ENCODE data around the gene CEP72. TPM values are rescaled to one million over a fixed set of nuclear protein-coding genes. Genes with fewer than 3 reads are reported as not detected.
A peak's percentile ranks its signal among the peaks of the same experiment; 100 is the strongest.
"Not testable (repeated sequence)": the region's sequence is repeated elsewhere in the genome, so short reads cannot be mapped to it uniquely, and the experiment has no call there.

CEP72 gene
- total RNA-seq, 1 experiment from 2014 or later, result 16.4 TPM

DNA sequence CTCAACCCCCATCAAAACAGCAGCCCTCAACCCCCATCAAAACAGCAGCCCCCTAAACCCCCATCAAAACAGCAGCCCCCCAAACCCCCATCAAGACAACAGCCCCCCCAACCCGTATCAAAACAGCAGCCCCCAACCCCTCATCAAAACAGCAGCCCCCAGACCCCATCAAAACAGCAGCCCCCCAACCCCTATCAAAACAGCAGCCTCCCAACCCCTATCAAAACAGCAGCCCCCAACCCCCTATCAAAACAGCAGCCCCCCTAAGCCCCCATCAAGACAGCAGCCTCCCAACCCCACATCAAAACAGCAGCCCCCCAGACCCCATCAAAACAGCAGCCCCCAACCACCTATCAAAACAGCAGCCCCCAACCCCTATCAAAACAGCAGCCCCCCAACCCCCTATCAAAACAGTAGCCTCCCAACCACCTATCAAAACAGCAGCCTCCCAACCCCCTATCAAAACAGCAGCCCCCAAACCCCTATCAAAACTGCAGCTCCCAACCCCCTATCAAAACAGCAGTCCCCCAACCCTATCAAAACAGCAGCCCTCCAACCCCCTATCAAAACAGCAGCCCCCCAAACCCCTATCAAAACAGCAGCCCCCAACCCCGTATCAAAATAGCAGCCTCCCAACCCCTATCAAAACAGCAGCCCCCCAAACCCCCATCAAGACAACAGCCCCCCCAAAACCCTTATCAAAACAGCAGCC is 79.8 kb downstream of the CEP72 start:
- H3K4me3 Mint-ChIP-seq (ENCODE audit: unreplicated experiment), result peak overlapping the region; percentile 38
- H3K27me3 Mint-ChIP-seq (ENCODE audit: insufficient read depth, unreplicated experiment), result peaks cover 8% of the 10 kb centered on the region
- no peaks in the 10 kb centered on the region for H3K9me3 Mint-ChIP-seq (ENCODE audit: unreplicated experiment)
- H3K27ac Mint-ChIP-seq (ENCODE audit: low read depth, unreplicated experiment), result no peak overlapping the region
- no peaks in the 10 kb centered on the region for H3K4me1 Mint-ChIP-seq (ENCODE audit: insufficient read depth, unreplicated experiment)
- no TSS peak for BruUV-seq (replicated peaks)
- TF ChIP-seq, protein P1, sequence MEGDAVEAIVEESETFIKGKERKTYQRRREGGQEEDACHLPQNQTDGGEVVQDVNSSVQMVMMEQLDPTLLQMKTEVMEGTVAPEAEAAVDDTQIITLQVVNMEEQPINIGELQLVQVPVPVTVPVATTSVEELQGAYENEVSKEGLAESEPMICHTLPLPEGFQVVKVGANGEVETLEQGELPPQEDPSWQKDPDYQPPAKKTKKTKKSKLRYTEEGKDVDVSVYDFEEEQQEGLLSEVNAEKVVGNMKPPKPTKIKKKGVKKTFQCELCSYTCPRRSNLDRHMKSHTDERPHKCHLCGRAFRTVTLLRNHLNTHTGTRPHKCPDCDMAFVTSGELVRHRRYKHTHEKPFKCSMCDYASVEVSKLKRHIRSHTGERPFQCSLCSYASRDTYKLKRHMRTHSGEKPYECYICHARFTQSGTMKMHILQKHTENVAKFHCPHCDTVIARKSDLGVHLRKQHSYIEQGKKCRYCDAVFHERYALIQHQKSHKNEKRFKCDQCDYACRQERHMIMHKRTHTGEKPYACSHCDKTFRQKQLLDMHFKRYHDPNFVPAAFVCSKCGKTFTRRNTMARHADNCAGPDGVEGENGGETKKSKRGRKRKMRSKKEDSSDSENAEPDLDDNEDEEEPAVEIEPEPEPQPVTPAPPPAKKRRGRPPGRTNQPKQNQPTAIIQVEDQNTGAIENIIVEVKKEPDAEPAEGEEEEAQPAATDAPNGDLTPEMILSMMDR (IDR thresholded peaks at IDR 0.05; ENCODE audit: unreplicated experiment), result no peak
- intact Hi-C loops (cut with micrococcal nuclease), result no loop called here
- ChIA-PET POLR2A (no interaction called here), CTCF (interaction anchor here (0.7 kb wide), 1 partner anchor 20 kb away, joined by 3 read pairs; no protein-coding TSS in a partner anchor)
- DNase-seq (ENCODE audit: unreplicated experiment), result no peak
- no peaks in the 10 kb centered on the region for H3K36me3 Mint-ChIP-seq (ENCODE audit: insufficient read depth, unreplicated experiment)

DNA sequence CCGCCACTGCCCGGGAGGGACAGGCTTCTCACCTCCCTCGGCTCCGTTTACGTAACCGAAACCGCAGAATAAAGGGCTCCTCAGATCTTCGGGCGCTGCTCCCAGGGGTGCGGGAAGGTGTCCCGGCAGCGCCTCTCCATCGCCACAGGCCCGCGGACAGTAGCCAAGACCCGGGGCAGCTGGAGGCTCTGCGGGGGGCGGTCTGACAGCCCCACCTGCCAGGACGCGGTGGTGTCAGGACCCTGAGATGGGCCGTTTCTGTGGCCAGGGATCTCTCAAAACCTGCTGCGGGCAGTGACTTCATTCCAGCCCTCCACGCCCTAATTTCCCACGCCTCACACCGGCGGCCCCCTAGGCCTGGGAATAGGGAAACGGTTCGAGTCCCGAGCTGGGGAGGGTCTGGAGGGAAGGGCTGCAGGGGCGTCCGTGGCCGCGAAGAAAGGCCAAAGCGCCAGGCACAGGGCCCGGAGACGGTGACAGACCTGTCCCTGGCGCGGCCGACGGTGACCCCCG is 80.4 kb downstream of the CEP72 start:
- H3K27ac Mint-ChIP-seq (ENCODE audit: low read depth, unreplicated experiment); H3K4me1 Mint-ChIP-seq (ENCODE audit: insufficient read depth, unreplicated experiment); H3K9me3 Mint-ChIP-seq (ENCODE audit: unreplicated experiment); POLR2A ChIA-PET; intact Hi-C loops (cut with micrococcal nuclease); BruUV-seq (replicated peaks); H3K36me3 Mint-ChIP-seq (ENCODE audit: insufficient read depth, unreplicated experiment): not testable (repeated sequence)
- Mint-ChIP-seq H3K27me3 (ENCODE audit: insufficient read depth, unreplicated experiment) (peaks cover 14% of the 10 kb centered on the region), H3K4me3 (ENCODE audit: unreplicated experiment) (peak overlapping the region; percentile 38)
- peak; percentile 28 for DNase-seq (ENCODE audit: unreplicated experiment)
- CTCF ChIA-PET, result interaction anchor here (0.7 kb wide), 2 partner anchors 15 to 21 kb away, joined by 3 read pairs; no protein-coding TSS in a partner anchor

DNA sequence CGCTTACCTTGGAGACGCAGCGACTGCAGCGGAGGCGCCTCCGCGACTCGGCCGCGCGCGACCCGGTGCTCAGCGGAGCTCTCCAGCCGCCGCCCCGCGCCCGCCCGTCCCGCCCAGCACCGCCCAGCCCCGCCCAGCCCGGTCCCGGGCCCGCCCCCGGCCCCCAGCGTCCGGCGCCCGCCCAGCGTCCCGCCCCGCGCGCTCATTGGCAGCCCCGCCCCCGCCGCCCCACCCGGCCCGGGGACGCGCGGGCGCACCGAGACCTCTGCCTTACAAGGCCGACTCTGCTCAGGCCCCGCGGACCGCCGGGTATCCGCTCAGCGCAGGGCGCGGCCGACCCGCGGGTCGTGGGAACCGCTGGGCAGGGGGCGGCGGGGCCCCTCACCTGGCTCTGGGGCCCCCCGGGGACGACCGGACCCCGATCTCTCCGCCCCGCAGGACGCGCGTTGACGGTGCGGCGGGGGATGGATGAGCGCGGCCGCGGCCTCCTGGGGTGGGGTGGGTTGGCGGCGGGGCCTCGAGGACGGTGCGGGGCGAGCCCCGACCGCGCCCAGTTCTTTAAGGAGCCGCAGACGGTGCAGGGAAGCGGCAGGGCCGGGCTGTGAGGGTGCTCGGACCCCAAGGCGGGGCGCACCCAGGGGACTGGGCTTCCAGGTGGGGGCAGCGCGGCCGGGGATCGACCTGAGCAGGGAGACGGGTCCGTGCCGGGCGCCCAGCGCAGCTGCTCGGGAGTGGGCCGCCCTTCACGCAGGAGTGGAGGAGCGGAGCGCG is 81.3 kb downstream of the CEP72 start, which contains the start of gene TPPP:
Gene TPPP (minus strand): TSS at position 82 of the 771 bp plus-strand sequence. CDS start 15,292 bp downstream, outside the sequence.
- BruUV-seq (replicated peaks); H3K4me1 Mint-ChIP-seq (ENCODE audit: insufficient read depth, unreplicated experiment); H3K9me3 Mint-ChIP-seq (ENCODE audit: unreplicated experiment); H3K27ac Mint-ChIP-seq (ENCODE audit: low read depth, unreplicated experiment); POLR2A ChIA-PET; H3K36me3 Mint-ChIP-seq (ENCODE audit: insufficient read depth, unreplicated experiment); intact Hi-C loops (cut with micrococcal nuclease): not testable (repeated sequence)
- CTCF ChIA-PET, result interaction anchor here (0.6 to 0.7 kb wide), 2 partner anchors 16 to 220 kb away, joined by 3 read pairs; no protein-coding TSS in a partner anchor
- peaks cover 23% of the 10 kb centered on the region for H3K27me3 Mint-ChIP-seq (ENCODE audit: insufficient read depth, unreplicated experiment)
- DNase-seq (ENCODE audit: unreplicated experiment), result peak; percentile 63
- H3K4me3 Mint-ChIP-seq (ENCODE audit: unreplicated experiment), result peak within 1 kb of the TSS; percentile 38

DNA sequence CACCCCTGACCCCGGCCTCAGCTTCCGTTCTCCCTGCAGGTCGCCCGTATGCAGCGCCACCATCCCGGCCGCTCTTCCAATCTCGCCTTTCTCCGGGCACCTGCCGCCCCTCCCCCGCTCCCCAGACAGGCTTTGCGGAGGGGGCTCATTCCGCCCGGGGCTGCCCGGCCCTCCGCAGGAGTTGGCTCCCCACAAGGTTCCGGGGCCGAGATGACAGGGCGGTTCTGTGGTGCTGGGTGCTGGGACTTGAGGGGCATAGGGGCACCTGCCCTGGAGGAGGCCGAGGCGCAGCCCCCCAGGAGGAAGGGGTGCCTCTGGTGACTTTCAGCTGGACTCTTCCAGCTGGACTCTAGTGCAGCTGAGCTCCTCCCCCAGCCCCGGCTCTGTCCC is 81.9 kb downstream of the CEP72 start:
- CTCF ChIA-PET; DNase-seq (ENCODE audit: unreplicated experiment); H3K27ac Mint-ChIP-seq (ENCODE audit: low read depth, unreplicated experiment); POLR2A ChIA-PET; H3K4me3 Mint-ChIP-seq (ENCODE audit: unreplicated experiment); BruUV-seq (replicated peaks); H3K9me3 Mint-ChIP-seq (ENCODE audit: unreplicated experiment); H3K36me3 Mint-ChIP-seq (ENCODE audit: insufficient read depth, unreplicated experiment); H3K4me1 Mint-ChIP-seq (ENCODE audit: insufficient read depth, unreplicated experiment); intact Hi-C loops (cut with micrococcal nuclease): not testable (repeated sequence)
- peaks cover 29% of the 10 kb centered on the region for H3K27me3 Mint-ChIP-seq (ENCODE audit: insufficient read depth, unreplicated experiment)

DNA sequence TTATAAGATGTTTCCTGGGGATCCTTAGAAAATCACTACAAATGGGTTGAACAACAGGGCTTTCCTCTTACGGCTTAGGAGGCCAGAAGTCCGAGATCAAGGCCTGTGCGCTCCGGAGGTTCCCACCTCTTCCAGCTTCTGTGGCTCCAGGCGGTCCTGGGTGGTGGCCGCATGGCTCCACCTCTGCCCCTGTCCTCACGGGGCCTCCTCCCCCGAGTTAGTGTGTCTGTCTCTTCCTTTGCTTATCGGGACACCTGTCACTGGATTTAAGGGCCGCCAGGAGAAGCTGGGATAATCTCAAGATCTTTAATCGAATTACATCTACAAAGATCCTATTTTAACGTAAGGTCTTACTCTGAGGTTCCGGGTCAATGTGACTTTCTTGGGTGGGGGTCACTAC is 83.3 kb downstream of the CEP72 start:
- CTCF ChIA-PET; intact Hi-C loops (cut with micrococcal nuclease); POLR2A ChIA-PET; H3K4me3 Mint-ChIP-seq (ENCODE audit: unreplicated experiment); H3K36me3 Mint-ChIP-seq (ENCODE audit: insufficient read depth, unreplicated experiment); H3K27ac Mint-ChIP-seq (ENCODE audit: low read depth, unreplicated experiment); H3K4me1 Mint-ChIP-seq (ENCODE audit: insufficient read depth, unreplicated experiment); BruUV-seq (replicated peaks); H3K9me3 Mint-ChIP-seq (ENCODE audit: unreplicated experiment); DNase-seq (ENCODE audit: unreplicated experiment): not testable (repeated sequence)
- peaks cover 34% of the 10 kb centered on the region for H3K27me3 Mint-ChIP-seq (ENCODE audit: insufficient read depth, unreplicated experiment)

DNA sequence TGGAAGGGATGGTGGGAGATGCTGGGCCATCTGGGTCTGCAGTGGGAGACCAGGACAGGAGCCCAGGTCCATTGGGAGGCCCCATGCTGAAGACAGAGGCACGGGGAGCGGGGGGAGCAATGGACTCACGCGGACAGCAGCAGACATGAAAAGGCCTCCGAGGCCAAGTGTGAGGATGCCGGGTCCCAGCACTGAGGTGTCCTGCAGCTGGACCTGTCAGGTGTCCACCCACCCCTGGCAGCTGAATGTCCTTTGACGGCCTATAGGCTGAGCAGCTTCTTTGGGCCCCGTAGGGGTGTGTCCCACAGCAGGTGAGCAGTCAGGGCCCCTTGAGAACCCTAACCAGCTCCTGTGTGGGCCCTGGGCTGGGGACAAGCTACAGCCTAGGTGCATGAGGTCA is 84.1 kb downstream of the CEP72 start:
- H3K9me3 Mint-ChIP-seq (ENCODE audit: unreplicated experiment); H3K36me3 Mint-ChIP-seq (ENCODE audit: insufficient read depth, unreplicated experiment); H3K27ac Mint-ChIP-seq (ENCODE audit: low read depth, unreplicated experiment); POLR2A ChIA-PET; BruUV-seq (replicated peaks); H3K4me1 Mint-ChIP-seq (ENCODE audit: insufficient read depth, unreplicated experiment); CTCF ChIA-PET; intact Hi-C loops (cut with micrococcal nuclease); DNase-seq (ENCODE audit: unreplicated experiment); H3K4me3 Mint-ChIP-seq (ENCODE audit: unreplicated experiment): not testable (repeated sequence)
- peaks cover 34% of the 10 kb centered on the region for H3K27me3 Mint-ChIP-seq (ENCODE audit: insufficient read depth, unreplicated experiment)

DNA sequence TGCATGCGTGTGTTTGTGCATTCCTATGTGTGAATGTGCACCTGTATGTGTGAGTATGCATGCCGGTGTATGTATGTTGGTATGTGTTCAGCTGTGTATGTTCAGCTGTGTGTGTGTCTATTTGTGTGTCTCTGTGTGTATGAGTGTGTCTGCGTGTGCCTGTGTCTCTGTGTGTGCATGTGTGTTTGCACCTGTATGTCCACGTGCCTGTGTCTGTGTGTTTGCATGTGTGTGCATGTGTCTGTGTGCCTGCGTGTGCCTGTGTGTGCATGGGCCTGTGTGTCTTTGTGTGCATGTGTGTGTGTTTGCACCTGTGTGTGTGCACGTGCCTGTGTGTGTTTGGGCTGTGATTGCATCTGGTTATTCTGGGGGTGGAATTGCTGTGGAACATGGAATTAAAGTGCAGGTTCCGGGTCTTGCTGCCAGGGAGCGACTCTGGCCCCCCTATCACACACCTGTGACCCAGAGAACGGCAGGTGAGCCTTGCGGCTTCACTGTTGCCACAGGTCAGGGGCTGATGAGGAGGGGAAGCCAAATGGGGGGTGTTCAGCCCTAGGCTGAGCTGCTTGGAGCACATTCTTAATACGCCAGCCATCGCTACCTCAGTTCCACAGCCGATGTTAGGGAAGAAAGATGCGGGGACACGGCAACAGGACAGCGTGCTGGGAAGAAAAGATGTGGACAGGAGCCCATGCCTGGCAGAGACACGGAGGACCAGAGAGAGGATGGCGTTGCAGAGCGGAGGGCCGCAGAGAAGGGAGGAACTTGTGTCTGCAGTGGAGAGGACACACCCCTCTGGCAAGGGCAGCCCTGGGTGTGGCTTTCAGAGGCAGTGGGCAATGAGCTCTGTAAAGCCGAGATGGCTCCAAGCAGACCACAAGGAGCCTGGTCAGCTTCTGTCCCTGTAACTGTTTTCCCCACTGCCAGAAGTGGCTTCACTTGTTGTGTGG is 84.9 kb downstream of the CEP72 start:
- BruUV-seq (replicated peaks); H3K9me3 Mint-ChIP-seq (ENCODE audit: unreplicated experiment); H3K36me3 Mint-ChIP-seq (ENCODE audit: insufficient read depth, unreplicated experiment); intact Hi-C loops (cut with micrococcal nuclease); H3K4me1 Mint-ChIP-seq (ENCODE audit: insufficient read depth, unreplicated experiment); H3K4me3 Mint-ChIP-seq (ENCODE audit: unreplicated experiment); POLR2A ChIA-PET; H3K27ac Mint-ChIP-seq (ENCODE audit: low read depth, unreplicated experiment); DNase-seq (ENCODE audit: unreplicated experiment): not testable (repeated sequence)
- peaks cover 34% of the 10 kb centered on the region for H3K27me3 Mint-ChIP-seq (ENCODE audit: insufficient read depth, unreplicated experiment)
- CTCF ChIA-PET, result interaction anchor here (0.7 kb wide), 1 partner anchor 250 kb away, joined by 4 read pairs; no protein-coding TSS in a partner anchor
